Left cardiac atrium (tissue), 2 donors: ENCODE measurements around the gene CYGB. TPM values are rescaled to one million over a fixed set of nuclear protein-coding genes. Genes with fewer than 3 reads are reported as not detected.

ENCODE experiments used
- total RNA-seq, 2 donors: library from RNA; stranded (reverse); fragmentation: NEBNext Ultra II Directional; extraction: Animal tissue kit (Norgen Biotek cat#: 25700); gene quantifications; one replicate each; pipeline ENCODE4 v1.2.1, GENCODE V29; 2021
- donor health status: DM: no; HTN: yes; CAD: no; lungs with severe emphysema.
- donor health status: DM: yes; HTN: yes; CAD: no.

The CYGB gene
- total RNA-seq, 2 donors from 2014 or later = 45.7 to 70.8 TPM

Other genes with a start within 250 kb of the CYGB start
- gene QRICH2, start 229.4 kb downstream of the CYGB start, total RNA-seq = 1 to 10 TPM; 1.9 to 3.9 TPM
- 10 to 100 TPM; 38.9 to 39.3 TPM for gene PRPSAP1, start 183.8 kb downstream of the CYGB start, total RNA-seq
- 10 to 100 TPM in 1 of 2 donors, 1 to 10 TPM in 1; 4.8 to 27.9 TPM for gene SPHK1, start 153.1 kb downstream of the CYGB start, total RNA-seq
- 10 to 100 TPM; 28.3 to 29.1 TPM for gene UBE2O, start 84.6 kb downstream of the CYGB start, total RNA-seq
- not detected for gene AANAT, start 70.1 kb downstream of the CYGB start, total RNA-seq
- 10 to 100 TPM; 16.0 to 18.9 TPM for gene RHBDF2, start 36.3 kb downstream of the CYGB start, total RNA-seq
- 1 to 10 TPM; 5.5 to 7.7 TPM for gene PRCD, start 2.3 kb upstream of the CYGB start, total RNA-seq
- 1 to 10 TPM; 5.0 to 5.1 TPM for gene ST6GALNAC2, start 48.2 kb upstream of the CYGB start, total RNA-seq
- gene ST6GALNAC1, start 106.0 kb upstream of the CYGB start, total RNA-seq = 1 to 10 TPM; 2.4 TPM
- gene MXRA7, start 173.3 kb upstream of the CYGB start, total RNA-seq = 100 to 1,000 TPM; 394 to 506 TPM
- gene JMJD6, start 188.9 kb upstream of the CYGB start, total RNA-seq = 10 to 100 TPM; 44.9 to 55.3 TPM
- 10 to 100 TPM; 22.0 to 25.7 TPM for gene METTL23, start 189.1 kb upstream of the CYGB start, total RNA-seq
- 100 to 1,000 TPM in 1 of 2 donors, 10 to 100 TPM in 1; 78.1 to 108 TPM for gene SRSF2, start 199.6 kb upstream of the CYGB start, total RNA-seq
- gene MFSD11, start 200.4 kb upstream of the CYGB start, total RNA-seq = 10 to 100 TPM; 23.0 to 28.0 TPM